ENCODE data around the gene ESPN.

DNA sequence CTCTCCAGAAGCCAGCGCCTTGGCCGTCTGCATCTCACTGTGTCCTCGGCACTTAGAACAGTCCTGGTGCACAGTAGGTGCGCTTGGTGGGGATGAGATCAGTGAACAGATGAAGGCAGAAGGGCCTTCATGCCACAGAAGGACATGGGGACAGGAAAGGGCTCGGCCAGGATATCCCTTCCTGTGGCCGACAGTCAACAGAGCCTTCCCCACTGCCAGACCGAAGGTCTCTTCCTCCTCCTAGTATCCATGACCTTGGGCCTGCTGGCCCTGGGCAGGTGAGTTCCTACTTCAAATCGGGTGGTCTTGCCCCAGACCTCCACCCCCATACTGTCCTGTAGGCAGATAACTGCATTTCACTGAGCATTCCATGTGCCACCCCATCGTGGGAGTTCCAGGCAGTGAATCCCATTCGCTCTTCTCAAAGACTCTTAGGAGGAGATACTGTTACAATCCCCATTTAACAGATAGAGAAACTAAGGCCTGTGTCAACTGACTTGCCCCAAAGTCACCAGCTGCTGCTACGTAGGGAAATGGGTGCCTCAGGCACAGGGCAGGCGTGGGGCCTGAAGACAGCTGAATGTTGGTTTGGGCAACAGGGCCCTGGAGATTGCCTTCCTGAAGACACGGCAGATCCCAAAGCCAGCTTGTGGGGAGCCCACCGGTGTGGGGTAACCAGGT, 63.4 kb downstream of the ESPN start:
- TF ChIP-seq BHLHE40 (IDR thresholded peaks at IDR 0.05; ENCODE audit: low read depth, low read length): no peak
- no peak for TF ChIP-seq RFX5 (IDR thresholded peaks at IDR 0.05; ENCODE audit: low read depth, low read length)
- TF ChIP-seq, protein P1, sequence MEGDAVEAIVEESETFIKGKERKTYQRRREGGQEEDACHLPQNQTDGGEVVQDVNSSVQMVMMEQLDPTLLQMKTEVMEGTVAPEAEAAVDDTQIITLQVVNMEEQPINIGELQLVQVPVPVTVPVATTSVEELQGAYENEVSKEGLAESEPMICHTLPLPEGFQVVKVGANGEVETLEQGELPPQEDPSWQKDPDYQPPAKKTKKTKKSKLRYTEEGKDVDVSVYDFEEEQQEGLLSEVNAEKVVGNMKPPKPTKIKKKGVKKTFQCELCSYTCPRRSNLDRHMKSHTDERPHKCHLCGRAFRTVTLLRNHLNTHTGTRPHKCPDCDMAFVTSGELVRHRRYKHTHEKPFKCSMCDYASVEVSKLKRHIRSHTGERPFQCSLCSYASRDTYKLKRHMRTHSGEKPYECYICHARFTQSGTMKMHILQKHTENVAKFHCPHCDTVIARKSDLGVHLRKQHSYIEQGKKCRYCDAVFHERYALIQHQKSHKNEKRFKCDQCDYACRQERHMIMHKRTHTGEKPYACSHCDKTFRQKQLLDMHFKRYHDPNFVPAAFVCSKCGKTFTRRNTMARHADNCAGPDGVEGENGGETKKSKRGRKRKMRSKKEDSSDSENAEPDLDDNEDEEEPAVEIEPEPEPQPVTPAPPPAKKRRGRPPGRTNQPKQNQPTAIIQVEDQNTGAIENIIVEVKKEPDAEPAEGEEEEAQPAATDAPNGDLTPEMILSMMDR (conservative IDR thresholded peaks at IDR 0.05; ENCODE audit: low read depth, low read length): no peak
- TF ChIP-seq MAZ (IDR thresholded peaks at IDR 0.05; ENCODE audit: borderline replicate concordance, low read depth, low read length): no peak
- no peak for TF ChIP-seq POLR2A (IDR thresholded peaks at IDR 0.05; ENCODE audit: low read depth, low read length)
- TF ChIP-seq RCOR1 (IDR thresholded peaks at IDR 0.05; ENCODE audit: insufficient replicate concordance, low read length): no peak
- TF ChIP-seq FOS (IDR thresholded peaks at IDR 0.05; ENCODE audit: low read depth, low read length): no peak
- no peak for TF ChIP-seq MXI1 (IDR thresholded peaks at IDR 0.05; ENCODE audit: borderline replicate concordance, low read depth, low read length)
- TF ChIP-seq CHD1 (IDR thresholded peaks at IDR 0.05; ENCODE audit: low read depth, low read length): no peak
- TF ChIP-seq NFE2L2 (IDR thresholded peaks at IDR 0.05; ENCODE audit: low read depth, low read length): no peak
- TF ChIP-seq, protein P2, sequence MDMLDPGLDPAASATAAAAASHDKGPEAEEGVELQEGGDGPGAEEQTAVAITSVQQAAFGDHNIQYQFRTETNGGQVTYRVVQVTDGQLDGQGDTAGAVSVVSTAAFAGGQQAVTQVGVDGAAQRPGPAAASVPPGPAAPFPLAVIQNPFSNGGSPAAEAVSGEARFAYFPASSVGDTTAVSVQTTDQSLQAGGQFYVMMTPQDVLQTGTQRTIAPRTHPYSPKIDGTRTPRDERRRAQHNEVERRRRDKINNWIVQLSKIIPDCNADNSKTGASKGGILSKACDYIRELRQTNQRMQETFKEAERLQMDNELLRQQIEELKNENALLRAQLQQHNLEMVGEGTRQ (IDR thresholded peaks at IDR 0.05; ENCODE audit: low read depth, low read length): no peak
- no peak for TF ChIP-seq RAD21 (IDR thresholded peaks at IDR 0.05; ENCODE audit: low read length)
- TF ChIP-seq SMC3 (IDR thresholded peaks at IDR 0.05; ENCODE audit: low read depth, low read length): no peak
